B cell (primary cell): ENCODE data around the gene MTUS2. TPM values are rescaled to one million over a fixed set of nuclear protein-coding genes. Genes with fewer than 3 reads are reported as not detected.

Source experiments
- ATAC-seq: fragments of 200-7000 bp; cut with Tn5 transposase; one replicate; pipeline ENCODE4 v1.10.0; 2021; ENCODE audit warnings: low read depth, mild to moderate bottlenecking, moderate number of reproducible peaks, moderate library complexity
- CTCF ChIA-PET: fragments of 350-600 bp; sonication (Branson Sonifier 250); formaldehyde crosslinking; loops from one replicate; lab custom pipeline; 2021; ENCODE audit warnings: antibody characterized with exemption, inconsistent platforms; lab: Charles Lee
- POLR2A ChIA-PET: fragments of 350-600 bp; sonication (Branson Sonifier 250); formaldehyde crosslinking; loops from one replicate; lab custom pipeline; 2021; ENCODE audit warnings: antibody characterized with exemption; lab: Charles Lee
- DNase-seq: peaks from one replicate; pipeline ENCODE4 v3.0.0; 2013
- H2AFZ ChIP-seq: 2 replicates; pipeline ENCODE4 v1.6.1; 2012; ENCODE audit warnings: mild to moderate bottlenecking, low read depth, low read length; ENCODE audit not compliant: insufficient read depth, poor library complexity, severe bottlenecking
- H3K27ac ChIP-seq, 2 donors: 1 replicate in 1 of 2; 2 replicates in 1 of 2; pipeline ENCODE4 v1.5.1; 2012 to 2013; ENCODE audit warnings: low read length in 2 of 2, mild to moderate bottlenecking in 2 of 2, moderate library complexity in 1 of 2
- H3K27me3 ChIP-seq, 4 experiments: fragments of 200-600 bp in 1 of 4; sonication (generic) in 1 of 4; replicated peaks in 1 of 4; 1 replicate in 2 of 4; 2 replicates in 2 of 4; pipeline versions ENCODE4 v1.6.1 to v1.7.0; 2013 to 2016; ENCODE audit warnings: low read length in 3 of 4, mild to moderate bottlenecking in 2 of 4, mixed read lengths in 1 of 4, moderate library complexity in 1 of 4; ENCODE audit not compliant: insufficient read depth in 4 of 4, control insufficient read depth in 3 of 4; ENCODE audit errors: control extremely low read depth in 1 of 4
- H3K36me3 ChIP-seq, 2 experiments: replicated peaks in 1 of 2; 1 replicate in 1 of 2; 2 replicates in 1 of 2; pipeline versions ENCODE4 v1.6.1 to v1.7.1; 2013; ENCODE audit warnings: low read length in 1 of 2; ENCODE audit not compliant: insufficient read depth in 2 of 2, control insufficient read depth in 1 of 2; ENCODE audit errors: control extremely low read depth in 1 of 2, extremely low read depth in 1 of 2
- H3K4me1 ChIP-seq, 2 donors: fragments of 200-600 bp in 1 of 2; sonication (generic) in 1 of 2; 1 replicate in 1 of 2; 2 replicates in 1 of 2; pipeline versions ENCODE4 v1.5.1 to v1.6.1; 2013 to 2017; ENCODE audit warnings: low read length in 2 of 2; ENCODE audit not compliant: control insufficient read depth in 2 of 2, insufficient read depth in 2 of 2
- H3K4me2 ChIP-seq: replicated peaks from 2 replicates; pipeline ENCODE3; 2012; ENCODE audit warnings: mild to moderate bottlenecking, low read depth, low read length; ENCODE audit not compliant: poor library complexity, severe bottlenecking
- H3K4me3 ChIP-seq, 5 experiments: fragments of 200-600 bp in 1 of 5; sonication (generic) in 1 of 5; 1 replicate in 3 of 5; 2 replicates in 2 of 5; pipeline versions ENCODE4 v1.5.1 to v1.7.0; 2011 to 2016; ENCODE audit warnings: low read length in 4 of 5, mild to moderate bottlenecking in 4 of 5, low read depth in 2 of 5, control low read depth in 1 of 5, moderate library complexity in 1 of 5; ENCODE audit not compliant: insufficient read depth in 1 of 5; ENCODE audit errors: control extremely low read depth in 1 of 5, extremely low read depth in 1 of 5
- H3K79me2 ChIP-seq: fragments of 200-600 bp; sonication (generic); one replicate; pipeline ENCODE4 v1.6.0; 2016; ENCODE audit warnings: low read length; ENCODE audit not compliant: control insufficient read depth, insufficient read depth
- H3K9ac ChIP-seq: fragments of 200-600 bp; sonication (generic); 2 replicates; pipeline ENCODE4 v1.6.1; 2017; ENCODE audit warnings: mild to moderate bottlenecking, low read length, moderate library complexity
- H3K9me3 ChIP-seq, 3 donors: one replicate each; pipeline versions ENCODE4 v1.6.1 to v1.7.1; 2013; ENCODE audit warnings: low read length in 2 of 3; ENCODE audit not compliant: control insufficient read depth in 2 of 3, insufficient read depth in 1 of 3; ENCODE audit errors: control extremely low read depth in 1 of 3
- H4K20me1 ChIP-seq: 2 replicates; pipeline ENCODE4 v1.6.0; 2012; ENCODE audit warnings: mild to moderate bottlenecking, low read length; ENCODE audit not compliant: insufficient read depth, control insufficient read depth, poor library complexity, severe bottlenecking
- H3K27ac Mint-ChIP-seq: one replicate; pipeline ENCODE4 v1.8.0; 2021; ENCODE audit warnings: mixed read lengths
- H3K27me3 Mint-ChIP-seq: one replicate; pipeline ENCODE4 v1.8.0; 2021; ENCODE audit warnings: mixed read lengths
- H3K4me1 Mint-ChIP-seq: one replicate; pipeline ENCODE4 v1.8.0; 2021; ENCODE audit warnings: mixed read lengths
- H3K4me3 Mint-ChIP-seq: one replicate; pipeline ENCODE4 v1.8.0; 2021; ENCODE audit warnings: mixed read lengths
- H3K9me3 Mint-ChIP-seq: one replicate; pipeline ENCODE4 v1.8.0; 2022; ENCODE audit warnings: mixed read lengths; ENCODE audit not compliant: insufficient read depth
- EZH2 ChIP-seq: IDR thresholded peaks from 2 replicates; pipeline ENCODE4 v1.6.1; 2012; ENCODE audit warnings: borderline replicate concordance, low read depth, mild to moderate bottlenecking, moderate library complexity, low read length; ENCODE audit not compliant: insufficient read depth, poor library complexity, severe bottlenecking
- WGBS: methylation state at CpG from one replicate; pipeline ENCODE4 v1.1.5; 2013; ENCODE audit warnings: missing lambda C conversion rate; ENCODE audit not compliant: insufficient coverage; 5-methylcytosine and 5-hydroxymethylcytosine counted together
- intact Hi-C: fragments of 100-400 bp; cut with micrococcal nuclease; formaldehyde crosslinking; loops from one replicate; pipeline ENCODE4 v1.10.0; 2022
- polyA plus RNA-seq: library from polyadenylated mRNA; depleted of rRNA; stranded (reverse); fragments of >200 nt; gene quantifications from 2 replicates; pipeline ENCODE4 v1.2.3, GENCODE V29; 2012
- total RNA-seq, 2 donors: library from RNA; stranded (reverse); fragments of 120-200 nt in 1 of 2; gene quantifications; 1 replicate in 1 of 2; 2 replicates in 1 of 2; pipeline versions ENCODE4 v1.2.3 to v1.2.4, GENCODE V29; 2013 to 2022
- TF ChIP-seq, protein P1 (sequence below): fragments of 200-600 bp; IDR thresholded peaks from one replicate; pipeline ENCODE4 v1.8.0; 2022; ENCODE audit warnings: antibody characterized with exemption, mild to moderate bottlenecking

The MTUS2 gene
- total and polyA plus RNA-seq, 2 donors (not counting 1 experiment from before 2014, with no cell fraction given), result 0.12 TPM; not detected in 1

DNA sequence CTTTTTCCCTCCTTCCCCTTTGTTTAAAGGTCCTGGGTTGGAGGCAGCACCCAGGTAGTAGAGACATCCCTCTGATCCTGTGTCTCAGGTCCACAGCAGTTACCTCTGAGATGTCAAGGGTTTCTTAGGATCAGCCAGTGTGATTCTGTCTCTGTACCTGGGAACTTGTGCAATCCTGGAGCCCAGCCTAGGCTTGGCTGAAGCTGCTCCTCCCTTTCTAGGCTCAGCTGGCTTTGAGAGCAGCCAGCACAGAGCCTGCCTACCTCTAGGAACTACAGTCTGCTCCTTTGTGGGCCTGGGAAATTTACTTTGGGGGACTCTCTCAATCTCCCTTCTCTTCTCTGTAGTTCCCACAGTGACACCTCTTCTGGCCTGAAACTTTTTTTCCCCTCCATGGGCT is 171.6 kb downstream of the MTUS2 start:
- TF ChIP-seq, protein P1, sequence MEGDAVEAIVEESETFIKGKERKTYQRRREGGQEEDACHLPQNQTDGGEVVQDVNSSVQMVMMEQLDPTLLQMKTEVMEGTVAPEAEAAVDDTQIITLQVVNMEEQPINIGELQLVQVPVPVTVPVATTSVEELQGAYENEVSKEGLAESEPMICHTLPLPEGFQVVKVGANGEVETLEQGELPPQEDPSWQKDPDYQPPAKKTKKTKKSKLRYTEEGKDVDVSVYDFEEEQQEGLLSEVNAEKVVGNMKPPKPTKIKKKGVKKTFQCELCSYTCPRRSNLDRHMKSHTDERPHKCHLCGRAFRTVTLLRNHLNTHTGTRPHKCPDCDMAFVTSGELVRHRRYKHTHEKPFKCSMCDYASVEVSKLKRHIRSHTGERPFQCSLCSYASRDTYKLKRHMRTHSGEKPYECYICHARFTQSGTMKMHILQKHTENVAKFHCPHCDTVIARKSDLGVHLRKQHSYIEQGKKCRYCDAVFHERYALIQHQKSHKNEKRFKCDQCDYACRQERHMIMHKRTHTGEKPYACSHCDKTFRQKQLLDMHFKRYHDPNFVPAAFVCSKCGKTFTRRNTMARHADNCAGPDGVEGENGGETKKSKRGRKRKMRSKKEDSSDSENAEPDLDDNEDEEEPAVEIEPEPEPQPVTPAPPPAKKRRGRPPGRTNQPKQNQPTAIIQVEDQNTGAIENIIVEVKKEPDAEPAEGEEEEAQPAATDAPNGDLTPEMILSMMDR, result no peak
- no peak for TF ChIP-seq EZH2
- H3K79me2 ChIP-seq, result no peaks in the 10 kb centered on the region
- no peak overlapping the region for H3K9ac ChIP-seq
- no peaks in the 10 kb centered on the region for H3K4me1 ChIP-seq
- POLR2A ChIA-PET, result no interaction called here
- H3K27me3 ChIP-seq, result peaks cover 0 to 3% (median 0%) of the 10 kb centered on the region in 4 experiments
- Mint-ChIP-seq H3K9me3 (no peaks in the 10 kb centered on the region), H3K27ac (no peak overlapping the region), H3K27me3 (no peaks in the 10 kb centered on the region), H3K4me1 (no peaks in the 10 kb centered on the region), H3K4me3 (no peak overlapping the region)
- no peak overlapping the region for H3K27ac ChIP-seq
- H2AFZ ChIP-seq, result no peak overlapping the region
- H3K4me2 ChIP-seq, result no peak overlapping the region
- H3K36me3 ChIP-seq, result no peaks in the 10 kb centered on the region
- DNase-seq (no peak), ATAC-seq (no peak)
- H4K20me1 ChIP-seq, result no peaks in the 10 kb centered on the region
- intact Hi-C loops, result no loop called here
- H3K9me3 ChIP-seq, result peaks cover 0 to 6% (median 0%) of the 10 kb centered on the region in 3 donors
- CTCF ChIA-PET, result no interaction called here
- H3K4me3 ChIP-seq, result no peak overlapping the region

DNA sequence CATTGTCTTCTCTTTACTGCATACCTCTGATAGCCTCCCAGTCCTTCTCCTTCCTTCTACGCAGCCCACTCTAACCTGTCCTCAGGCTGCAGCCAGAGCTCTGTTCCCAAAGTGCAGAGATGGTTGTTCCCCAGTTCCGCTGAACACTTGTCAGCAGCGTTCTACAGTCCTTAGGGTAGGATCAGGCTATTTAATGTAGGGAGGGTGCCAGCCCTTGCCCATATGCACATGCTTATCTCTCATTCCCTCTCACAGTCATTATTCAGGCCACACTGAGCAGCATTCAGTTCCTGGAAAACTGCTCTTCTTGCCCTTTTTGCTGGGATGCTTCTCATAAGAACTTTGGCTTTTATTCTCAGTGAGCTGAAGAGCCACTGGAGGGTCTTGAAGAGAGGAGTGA is 180.7 kb downstream of the MTUS2 start:
- Histone ChIP-seq H3K9me3 (peaks cover 0 to 7% (median 0%) of the 10 kb centered on the region in 3 donors), H3K27ac (no peak overlapping the region), H3K4me2 (no peak overlapping the region), H3K36me3 (no peaks in the 10 kb centered on the region), H3K27me3 (peaks cover 0 to 8% (median 2%) of the 10 kb centered on the region in 4 experiments), H3K4me3 (no peak overlapping the region), H3K9ac (no peak overlapping the region), H3K79me2 (no peaks in the 10 kb centered on the region), H4K20me1 (no peaks in the 10 kb centered on the region), H3K4me1 (no peaks in the 10 kb centered on the region), H2AFZ (no peak overlapping the region)
- POLR2A ChIA-PET, result no interaction called here
- Mint-ChIP-seq H3K4me3 (no peak overlapping the region), H3K27ac (no peak overlapping the region), H3K27me3 (peaks cover 18% of the 10 kb centered on the region), H3K9me3 (peaks cover 4% of the 10 kb centered on the region), H3K4me1 (no peaks in the 10 kb centered on the region)
- no CpG with 5 or more reads among the region's 3 CpGs for whole genome bisulfite sequencing
- intact Hi-C loops, result no loop called here
- TF ChIP-seq, protein P1, result no peak
- no peak for TF ChIP-seq EZH2
- DNase-seq (no peak), ATAC-seq (no peak)
- CTCF ChIA-PET, result no interaction called here
